ENCODE measurements around the gene INSYN2A.

Gene INSYN2A

DNA sequence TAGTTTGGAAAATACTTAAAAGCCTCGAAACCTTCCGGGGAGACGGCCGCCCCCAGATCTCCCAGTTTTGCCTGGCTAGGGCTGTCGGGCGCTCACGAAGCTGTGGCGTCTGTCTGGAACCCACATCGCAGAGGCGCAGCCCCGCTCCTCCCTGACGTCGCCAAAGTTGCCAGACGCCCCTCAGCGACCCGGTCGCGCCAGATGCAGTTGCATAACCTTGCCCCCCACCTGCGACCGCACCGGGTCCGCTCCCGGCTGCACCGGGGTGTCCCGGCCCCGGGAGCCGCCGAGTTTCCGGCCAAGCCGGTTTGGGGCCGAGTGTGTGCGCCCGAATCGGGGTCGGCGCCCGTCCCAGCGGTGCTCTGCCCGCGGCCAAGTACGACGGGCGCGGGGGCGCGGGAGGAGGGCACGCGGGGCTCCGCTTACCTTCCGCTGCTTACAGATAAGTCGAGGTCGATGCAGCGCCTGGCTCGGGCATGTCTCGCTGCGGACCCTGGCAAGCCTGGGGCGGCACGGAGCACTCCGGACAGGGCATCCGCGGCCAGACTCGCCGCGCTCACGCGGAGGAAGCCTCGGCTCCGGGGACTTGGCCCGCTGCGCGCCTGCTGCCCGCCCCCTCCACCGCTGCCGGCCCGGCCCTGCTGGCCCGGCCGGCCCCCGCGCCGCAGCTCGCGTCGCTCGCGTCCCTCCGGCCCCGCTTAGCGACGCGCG lies 665 bp downstream of the INSYN2A start:
- intact Hi-C loops (cut with DNase I), result no loop called here
- peak in 5 of 10 donors; percentile 23 to 85 (median 80) for DNase-seq

DNA sequence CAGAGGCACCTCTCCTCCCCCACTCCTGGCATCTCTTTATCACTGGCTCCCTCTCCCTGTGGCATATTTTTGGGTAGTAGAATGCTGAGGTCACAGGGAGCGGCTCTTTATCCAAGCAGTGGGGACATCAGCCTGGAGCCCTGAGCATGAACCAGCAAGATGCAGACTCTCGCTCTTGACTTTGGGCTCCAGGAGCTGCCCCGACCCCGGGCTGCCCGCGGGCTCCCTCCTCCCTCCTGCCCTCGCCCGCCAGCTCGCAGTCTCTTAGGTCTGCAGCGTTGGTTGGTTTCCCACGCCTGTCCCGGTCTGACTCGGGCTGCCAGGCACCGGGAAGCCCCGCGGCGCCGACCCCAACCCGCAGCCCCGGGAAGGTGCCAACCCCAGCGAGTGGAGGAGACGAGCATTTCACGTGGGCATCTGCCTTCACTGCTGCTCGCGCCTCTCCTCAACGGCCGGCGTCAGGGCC lies 1.3 kb downstream of the INSYN2A start:
- peak in 3 of 10 donors; percentile 14 to 78 (median 21) for DNase-seq
- intact Hi-C loops (cut with DNase I), result no loop called here

DNA sequence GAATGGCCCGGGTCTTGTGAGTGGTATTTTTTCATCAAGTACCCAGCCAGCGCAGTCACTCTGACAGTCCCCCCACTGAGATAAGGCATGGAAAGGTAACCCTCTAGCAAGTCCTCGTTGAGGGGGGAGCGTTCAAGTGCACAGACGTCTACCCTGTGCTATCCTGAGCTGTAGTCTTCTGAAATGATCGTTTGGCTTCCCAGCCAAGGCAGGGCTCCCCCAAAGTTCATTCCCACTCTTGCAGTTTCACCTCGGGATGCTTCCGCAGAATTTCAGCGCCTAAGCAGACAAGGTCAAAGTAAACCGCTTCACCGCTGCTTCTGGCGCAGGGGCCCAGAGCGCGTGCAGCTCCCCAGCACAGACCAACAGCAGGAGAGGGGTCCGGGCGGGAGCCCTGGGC lies 1.8 kb downstream of the INSYN2A start:
- no peak for DNase-seq
- intact Hi-C loops (cut with DNase I), result loop anchor here (5.0 kb wide), 1 partner anchor 42 kb away; no protein-coding TSS in a partner anchor

DNA sequence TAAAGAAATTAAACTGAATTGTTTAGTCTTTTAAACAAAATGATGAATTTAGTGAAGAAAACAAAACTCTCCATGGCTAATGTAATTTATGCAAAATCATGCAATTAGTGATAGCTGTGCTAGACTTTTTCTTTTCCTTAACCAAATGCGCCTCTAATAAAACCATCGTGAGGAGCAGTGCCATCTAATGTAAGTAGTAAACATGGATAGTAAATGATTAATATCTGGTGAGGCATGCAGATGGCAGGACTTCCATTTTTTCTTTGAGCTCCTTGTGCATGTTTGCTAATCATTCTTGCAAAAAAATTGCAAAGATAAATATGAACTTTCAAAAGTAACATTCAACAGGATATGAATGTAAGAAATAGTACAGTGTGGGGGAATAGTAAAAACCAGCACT lies 2.3 kb downstream of the INSYN2A start:
- DNase-seq, result no peak
- intact Hi-C loops (cut with DNase I), result loop anchor here (5.0 kb wide), 1 partner anchor 42 kb away; no protein-coding TSS in a partner anchor

DNA sequence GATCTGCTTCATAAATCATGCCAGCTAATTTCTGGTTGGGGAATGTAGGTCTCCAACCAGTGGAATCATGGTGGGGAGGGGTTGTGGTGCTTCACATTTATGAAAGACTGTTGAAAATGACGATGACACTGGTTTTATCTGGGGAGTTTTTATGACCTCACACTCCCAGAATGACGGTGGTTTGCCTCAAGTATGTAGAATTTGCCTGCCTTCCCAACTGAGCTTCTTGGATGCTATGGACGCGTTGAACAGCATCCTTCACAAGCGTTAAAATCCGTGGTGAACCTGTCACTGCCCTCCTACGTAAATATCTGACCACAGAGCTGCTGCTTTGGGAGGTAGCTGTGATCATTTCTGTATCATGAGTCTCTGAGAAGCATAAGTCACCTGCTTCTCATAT lies 3.3 kb downstream of the INSYN2A start:
- DNase-seq, result no peak
- intact Hi-C loops (cut with DNase I), result loop anchor here (5.0 kb wide), 1 partner anchor 41 kb away; no protein-coding TSS in a partner anchor

DNA sequence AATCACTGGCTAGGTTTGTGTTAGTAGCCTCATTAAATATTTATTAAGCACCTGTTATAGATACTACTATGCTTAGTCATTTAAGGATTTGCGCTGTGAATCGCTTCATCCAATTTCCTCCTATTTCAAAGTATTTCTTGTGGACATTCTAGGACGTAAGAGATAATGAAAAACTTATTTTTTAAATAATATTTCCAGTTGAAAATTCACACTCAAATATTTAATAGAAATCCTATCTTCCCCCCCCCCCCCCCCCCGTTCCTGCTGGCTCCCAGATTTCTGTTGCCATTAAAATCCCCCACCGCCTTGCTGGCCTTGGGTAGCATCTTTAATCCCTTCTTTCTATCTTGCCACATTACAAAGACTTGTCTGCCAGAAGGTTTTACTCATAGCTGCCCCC lies 6.0 kb downstream of the INSYN2A start:
- DNase-seq, result no peak
- intact Hi-C loops (cut with DNase I), result loop anchor here (5.0 kb wide), 1 partner anchor 38 kb away; no protein-coding TSS in a partner anchor

DNA sequence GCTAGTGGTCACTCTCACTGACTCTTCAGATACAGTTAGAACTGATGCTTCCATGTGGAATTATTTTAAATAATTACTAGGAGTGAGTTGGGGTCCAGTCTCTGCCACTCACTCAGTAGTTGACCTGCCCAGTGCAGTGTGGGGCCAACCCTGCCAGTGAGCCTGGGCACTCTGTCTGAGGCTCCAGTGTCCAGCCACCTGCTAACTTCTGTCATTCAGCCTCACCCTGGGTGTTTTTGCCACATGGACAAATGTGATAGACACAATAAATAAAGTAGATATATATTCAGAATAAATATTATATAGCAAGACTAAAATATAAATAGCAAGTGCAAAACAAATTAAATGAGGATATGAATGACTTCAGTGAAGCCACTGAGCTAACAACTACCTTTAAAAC lies 7.2 kb downstream of the INSYN2A start:
- DNase-seq, result no peak
- intact Hi-C loops (cut with DNase I), result no loop called here

DNA sequence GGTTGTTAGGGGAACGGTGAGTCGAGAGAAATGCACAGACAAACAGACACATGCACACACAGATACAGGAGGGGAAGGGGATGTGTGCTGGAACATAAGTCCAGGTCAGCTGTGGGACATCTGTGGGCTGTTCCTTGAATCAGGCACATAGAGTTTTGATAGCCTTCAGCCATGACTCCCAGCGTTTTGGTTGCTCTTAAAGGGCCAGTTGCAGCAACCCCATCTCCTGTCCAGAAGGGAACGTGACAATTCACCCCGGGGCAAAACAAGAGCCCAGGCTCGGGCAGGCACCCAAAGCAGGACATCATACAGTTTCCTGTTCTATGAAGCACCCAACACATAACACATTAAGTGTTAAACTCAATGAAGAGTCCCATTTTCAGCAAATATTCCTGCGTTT lies 9.6 kb downstream of the INSYN2A start:
- intact Hi-C loops (cut with DNase I), result no loop called here
- DNase-seq, result no peak

DNA sequence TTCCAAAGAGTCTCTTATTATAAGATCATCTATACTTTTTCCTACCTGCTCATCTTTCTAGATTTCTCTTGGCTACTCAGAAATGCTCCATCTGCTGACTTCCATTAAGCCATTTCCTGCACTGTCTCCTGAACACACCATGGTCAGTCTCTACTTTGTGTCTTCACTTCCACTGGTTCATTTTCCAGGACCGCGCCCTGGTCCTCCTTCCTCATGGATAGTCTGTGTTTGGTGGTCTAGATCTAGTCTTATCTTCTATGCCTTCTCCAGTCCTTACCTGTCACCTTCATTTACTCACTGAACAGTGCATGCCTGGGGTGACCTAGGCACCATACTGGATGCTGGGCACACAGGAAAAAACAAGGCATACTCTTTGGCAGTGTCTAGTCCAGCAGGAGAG lies 11.8 kb downstream of the INSYN2A start:
- intact Hi-C loops (cut with DNase I), result no loop called here
- DNase-seq, result no peak

DNA sequence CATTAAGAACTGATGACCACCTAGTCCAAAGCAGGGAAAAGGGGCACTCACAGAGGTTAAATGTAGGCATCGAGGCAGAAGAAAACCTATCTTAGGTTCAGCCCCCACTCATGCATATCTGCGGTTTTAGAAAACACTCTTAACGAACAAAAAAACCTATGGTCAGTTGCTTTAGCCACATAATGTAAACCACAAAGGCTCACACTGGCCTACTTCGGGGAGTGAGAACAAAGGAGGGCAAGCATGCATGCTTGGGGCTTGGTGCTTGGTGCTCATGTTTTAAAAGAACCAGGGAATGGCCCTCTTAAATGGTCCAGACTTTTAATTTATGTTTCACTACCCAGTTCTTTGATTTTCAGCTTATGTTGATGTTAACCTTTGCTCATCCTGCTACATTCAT lies 14.2 kb downstream of the INSYN2A start:
- DNase-seq, result no peak
- intact Hi-C loops (cut with DNase I), result no loop called here

DNA sequence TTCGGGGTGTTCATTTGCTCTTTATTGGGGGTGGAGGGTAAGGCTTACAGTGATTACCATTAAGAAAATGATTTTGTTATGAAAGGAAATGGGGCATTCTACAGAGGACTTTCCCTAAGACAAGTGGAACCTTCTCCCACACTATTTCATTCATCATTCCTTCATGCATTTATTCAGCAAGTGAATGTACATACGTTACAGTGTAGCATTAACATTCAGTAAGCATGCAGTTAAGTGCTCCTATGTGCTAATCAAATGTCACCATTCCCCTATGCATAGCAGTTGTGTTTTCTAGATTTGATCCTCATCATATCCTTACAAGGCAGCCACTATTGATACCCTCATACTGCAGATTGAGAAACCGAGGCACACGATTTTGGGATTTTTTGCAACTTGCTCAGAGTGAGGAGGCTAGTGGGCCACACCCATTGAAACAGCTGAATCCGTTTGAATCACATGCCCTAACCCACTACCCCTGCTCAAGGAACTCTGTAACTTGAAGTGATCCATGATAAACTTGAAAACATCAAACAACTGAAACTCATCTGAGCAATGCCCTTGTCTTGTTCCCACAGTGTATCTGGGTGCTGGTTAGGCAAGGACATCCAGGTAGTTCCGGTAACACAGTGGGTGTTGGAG lies 16.7 kb downstream of the INSYN2A start:
- no peak for DNase-seq
- intact Hi-C loops (cut with DNase I), result no loop called here

DNA sequence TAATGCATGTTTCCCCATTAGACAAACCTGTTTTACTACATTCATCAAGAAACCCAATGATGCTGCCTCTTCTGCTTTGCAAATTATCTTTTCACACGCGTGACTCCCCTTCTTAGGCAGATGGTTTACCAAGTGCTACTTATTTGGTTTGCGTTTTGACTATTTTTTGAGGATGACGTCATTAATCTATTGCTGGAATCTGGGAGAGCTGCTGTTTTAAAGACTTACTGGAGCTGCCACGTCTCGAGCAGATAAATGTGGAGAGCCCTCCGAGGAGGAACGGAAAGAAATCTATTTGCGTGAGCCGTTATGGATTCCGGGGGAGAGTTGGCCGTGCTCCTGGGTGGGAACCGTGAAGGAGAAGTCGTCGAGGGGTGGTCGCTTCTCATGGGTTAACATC lies 19.7 kb downstream of the INSYN2A start:
- DNase-seq, result no peak
- intact Hi-C loops (cut with DNase I), result no loop called here

DNA sequence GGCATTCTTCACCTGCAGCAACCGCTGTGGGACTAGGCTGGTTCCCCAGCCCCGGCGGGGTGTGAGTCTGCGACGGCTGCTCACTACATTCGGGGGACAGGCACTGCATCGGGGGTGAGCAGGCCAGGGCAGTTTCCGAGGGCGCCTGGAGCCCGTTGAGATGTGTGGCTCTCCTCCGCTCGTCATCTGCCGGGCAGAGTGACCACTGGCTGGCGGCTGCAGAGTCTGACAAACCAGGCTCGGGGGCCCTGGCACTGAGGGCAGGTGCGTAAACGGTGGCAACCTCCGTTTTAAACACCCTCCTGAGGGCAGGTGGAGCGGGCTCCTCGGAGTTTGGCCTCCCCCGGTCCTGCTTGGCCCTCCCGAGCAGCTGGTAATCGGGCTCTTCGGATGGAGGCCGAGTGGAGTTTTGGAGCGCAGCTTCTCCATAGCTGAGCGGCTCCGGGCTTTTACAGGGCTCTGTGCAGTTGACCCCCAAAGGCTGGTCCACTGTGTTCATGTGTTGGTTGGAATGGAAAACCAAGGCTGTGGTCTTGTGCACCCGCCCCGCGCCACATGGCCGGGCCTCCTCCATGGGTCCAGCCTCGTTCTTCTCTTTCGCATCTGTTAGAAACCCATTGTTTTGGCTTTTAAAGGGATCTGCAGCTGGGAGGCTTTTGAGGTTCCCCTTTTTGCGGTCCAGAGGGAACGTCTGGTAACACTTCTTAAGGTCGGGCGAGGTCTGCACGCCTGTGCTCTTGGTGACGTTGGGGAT lies 20.9 kb downstream of the INSYN2A start:
- intact Hi-C loops (cut with DNase I), result no loop called here
- DNase-seq, result no peak

DNA sequence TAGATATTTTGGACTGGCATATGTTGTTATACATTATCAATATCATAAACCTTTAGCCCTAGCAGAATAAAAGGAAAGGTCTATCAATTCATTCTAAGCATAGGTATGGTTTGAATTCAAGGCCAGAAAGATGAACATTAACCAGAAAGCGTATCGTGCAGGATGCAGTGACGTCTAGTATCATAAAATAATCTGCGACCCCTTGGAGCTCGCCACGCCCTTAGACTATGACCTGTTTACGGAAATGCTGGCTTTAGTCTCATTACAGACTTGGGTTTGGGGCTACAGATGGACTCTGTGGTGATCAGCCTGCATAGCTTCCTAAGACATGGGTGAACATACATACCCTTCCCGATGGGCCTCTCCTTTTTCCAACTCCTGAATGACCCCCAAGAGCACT lies 21.5 kb downstream of the INSYN2A start:
- no peak for DNase-seq
- intact Hi-C loops (cut with DNase I), result no loop called here

DNA sequence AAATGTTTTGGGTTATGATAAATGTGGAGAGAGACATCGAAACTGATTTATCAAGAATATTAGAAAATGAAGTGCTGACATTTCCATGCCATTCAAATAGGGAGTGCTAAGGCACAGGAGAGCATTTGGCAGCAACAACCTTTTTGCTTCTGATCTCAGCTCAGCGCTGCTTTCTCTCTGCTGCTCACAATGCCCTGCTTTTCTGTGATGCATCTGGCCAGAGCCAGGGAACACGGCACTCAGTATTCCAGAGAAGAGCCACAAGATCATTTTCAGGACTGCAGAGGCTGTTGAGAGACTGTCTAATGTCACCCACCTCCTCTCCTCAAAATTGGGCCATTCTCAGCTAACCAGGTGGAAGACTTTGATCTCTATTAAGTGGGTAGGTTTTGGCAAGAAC lies 28.1 kb downstream of the INSYN2A start:
- peak in 3 of 10 donors; percentile 21 to 88 (median 44) for DNase-seq
- intact Hi-C loops (cut with DNase I), result no loop called here

DNA sequence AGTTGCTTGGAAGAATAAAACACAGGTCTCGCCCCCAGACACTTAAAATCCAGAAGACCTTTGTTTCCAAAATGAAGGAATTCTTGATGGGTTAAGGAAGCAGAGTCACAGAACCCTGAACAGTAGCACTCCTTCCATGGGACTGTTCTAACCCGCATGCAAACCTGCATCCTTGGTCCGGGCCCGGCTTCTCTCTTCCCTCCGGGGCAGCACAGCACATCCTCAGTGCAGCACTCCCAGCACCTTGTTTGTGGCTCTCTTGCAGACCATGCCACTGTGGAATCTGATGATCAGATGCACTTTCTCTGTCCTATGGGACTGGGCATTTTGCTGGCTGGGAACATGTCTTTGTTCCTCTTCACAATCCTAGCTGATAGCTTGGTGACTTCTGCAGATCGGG lies 33.5 kb downstream of the INSYN2A start:
- peak in 1 of 10 donors; percentile 63 for DNase-seq
- intact Hi-C loops (cut with DNase I), result no loop called here

DNA sequence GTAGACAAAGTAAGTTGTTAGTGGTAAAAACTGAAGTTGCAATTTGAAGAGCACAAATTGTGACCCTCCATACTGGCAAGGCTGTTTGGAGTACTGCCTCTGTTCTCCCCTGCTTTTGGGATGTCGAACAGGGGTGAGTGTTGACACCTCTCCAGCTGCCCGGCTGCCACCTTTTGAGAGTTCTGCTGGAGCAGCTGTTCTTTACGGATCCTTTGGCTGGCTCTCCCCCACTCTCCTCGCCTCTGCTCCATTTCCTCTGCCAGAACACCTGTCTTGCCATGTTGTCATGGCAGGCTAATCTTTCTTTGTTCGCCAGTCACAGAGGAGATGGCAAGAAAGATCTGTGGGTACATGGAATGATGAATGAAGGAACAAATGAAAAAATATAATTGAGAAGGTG lies 34.9 kb downstream of the INSYN2A start:
- intact Hi-C loops (cut with DNase I), result no loop called here
- DNase-seq, result peak in 1 of 10 donors; percentile 57

DNA sequence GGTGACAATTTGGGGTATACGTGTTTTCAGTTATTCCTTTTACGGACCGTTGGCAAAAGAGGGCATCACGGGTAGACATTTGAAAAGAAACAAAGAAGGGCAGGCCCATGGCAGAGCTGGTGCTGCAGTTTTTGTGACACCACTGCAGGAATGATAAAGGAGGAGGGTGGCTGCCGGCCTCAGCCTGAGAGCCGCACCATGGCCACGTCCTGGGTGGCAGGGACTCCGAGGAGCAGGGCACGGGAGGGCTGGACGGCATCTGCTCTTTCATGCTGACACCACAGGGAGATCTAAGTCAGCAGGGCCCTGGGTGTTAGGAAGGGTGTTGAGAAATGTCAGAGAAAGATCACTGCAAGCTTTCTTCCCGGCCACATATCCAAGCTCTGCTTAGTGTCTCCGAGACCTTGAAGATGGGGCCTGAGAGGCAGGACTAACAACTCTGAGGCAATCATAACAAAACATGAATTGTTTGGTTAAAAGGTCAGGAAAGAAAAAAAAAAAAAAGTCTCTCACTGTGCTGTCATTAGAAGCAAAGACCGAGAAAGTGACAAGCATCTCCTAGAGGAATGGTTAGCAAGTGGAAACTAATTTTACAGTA lies 36.6 kb downstream of the INSYN2A start:
- intact Hi-C loops (cut with DNase I), result no loop called here
- peak in 2 of 10 donors; percentile 46 to 59 for DNase-seq

DNA sequence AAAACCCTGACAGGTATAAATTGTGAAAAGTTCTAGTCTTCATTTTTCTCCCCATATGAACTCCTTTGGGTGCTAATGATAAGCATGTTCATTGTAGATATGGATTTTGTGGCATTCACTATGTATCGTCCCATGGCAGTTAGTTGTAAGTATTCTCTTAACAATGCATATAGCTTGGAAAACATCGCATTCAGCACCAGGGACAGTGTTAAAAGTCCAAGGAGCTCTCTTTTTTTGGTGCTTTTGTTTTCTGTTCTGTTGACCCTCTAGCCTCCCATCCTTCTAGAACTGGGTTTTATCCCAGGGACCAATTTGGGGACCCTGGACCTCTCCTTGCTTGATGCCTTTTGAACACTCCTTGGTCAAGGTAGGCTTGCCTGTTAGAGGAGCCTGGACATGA lies 37.7 kb downstream of the INSYN2A start:
- no peak for DNase-seq
- intact Hi-C loops (cut with DNase I), result no loop called here

DNA sequence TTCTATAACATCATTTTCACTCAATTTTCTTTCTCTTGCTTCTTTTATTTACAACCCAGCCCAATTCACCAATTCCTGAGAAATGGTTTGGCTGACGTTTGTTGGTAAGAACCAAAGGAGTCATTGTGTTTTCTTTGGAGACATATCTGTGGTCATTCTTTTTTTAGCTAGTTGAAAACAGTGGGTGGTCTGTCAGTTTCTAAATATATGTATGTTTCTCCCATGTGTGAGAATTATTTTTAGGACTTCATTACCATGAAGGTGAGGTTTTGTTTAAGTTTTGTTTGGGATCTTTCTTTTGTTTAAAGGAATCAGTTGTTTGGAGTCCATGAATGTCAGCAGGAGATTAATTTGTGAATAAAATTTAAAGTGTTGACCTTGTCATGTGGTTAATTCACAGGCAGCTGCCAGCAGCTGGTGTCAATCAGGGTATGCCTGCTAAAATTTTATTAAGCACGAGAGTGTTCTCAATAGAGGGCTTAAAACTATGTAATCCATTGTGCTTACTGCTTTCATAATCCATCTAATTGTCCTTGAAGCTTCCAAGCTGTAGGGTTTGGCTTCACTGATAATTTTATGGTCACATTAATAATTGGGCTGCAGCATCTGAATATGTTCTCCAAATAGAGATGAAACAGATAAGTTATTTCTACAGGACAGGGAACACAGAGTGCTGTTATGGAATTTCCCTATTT lies 38.7 kb downstream of the INSYN2A start:
- intact Hi-C loops (cut with DNase I), result no loop called here
- no peak for DNase-seq

Measured in posterior cingulate gyrus (tissue), 11 donors.